Lung (tissue), 12 donors: ENCODE results near the gene SLC14A1. TPM values are rescaled to one million over a fixed set of nuclear protein-coding genes. Genes with fewer than 3 reads are reported as not detected.

Source experiments
- ATAC-seq: fragments of 200-7000 bp; cut with Tn5 transposase; one replicate; pipeline ENCODE4 v1.9.1; 2020; ENCODE audit warnings: moderate number of reproducible peaks; ENCODE audit not compliant: insufficient read depth, low FRiP score
- DNase-seq, 3 donors: peaks; one replicate each; pipeline ENCODE4 v3.0.0-alpha.2; 2013 to 2017
- H3K27ac ChIP-seq, 2 donors: one replicate each; pipeline ENCODE4 v1.5.1; 2013; ENCODE audit warnings: mild to moderate bottlenecking in 2 of 2, moderate library complexity in 2 of 2, control low read depth in 1 of 2, inconsistent platforms in 1 of 2, low read depth in 1 of 2, low read length in 1 of 2
- H3K27me3 ChIP-seq, 3 donors: one replicate each; pipeline ENCODE4 v1.5.1; 2013; ENCODE audit warnings: low read length in 2 of 3; ENCODE audit not compliant: control insufficient read depth in 3 of 3, insufficient read depth in 3 of 3
- H3K36me3 ChIP-seq, 4 donors: one replicate each; pipeline ENCODE4 v1.5.1; 2013; ENCODE audit warnings: low read length in 4 of 4, mild to moderate bottlenecking in 1 of 4, moderate library complexity in 1 of 4; ENCODE audit not compliant: control insufficient read depth in 4 of 4, insufficient read depth in 4 of 4
- H3K4me1 ChIP-seq, 5 donors: one replicate each; pipeline ENCODE4 v1.5.1; 2013; ENCODE audit warnings: low read length in 5 of 5, mild to moderate bottlenecking in 2 of 5, moderate library complexity in 1 of 5; ENCODE audit not compliant: control insufficient read depth in 5 of 5, insufficient read depth in 5 of 5
- H3K4me3 ChIP-seq: one replicate; pipeline ENCODE4 v1.5.1; 2013; ENCODE audit warnings: mild to moderate bottlenecking, control low read depth, moderate library complexity
- H3K9ac ChIP-seq, 2 donors: one replicate each; pipeline ENCODE4 v1.5.1; 2013; ENCODE audit warnings: low read length in 2 of 2, control low read depth in 1 of 2; ENCODE audit not compliant: insufficient read depth in 1 of 2
- H3K9me3 ChIP-seq, 4 donors: one replicate each; pipeline ENCODE4 v1.5.1; 2013; ENCODE audit warnings: low read length in 3 of 4, mild to moderate bottlenecking in 1 of 4, moderate library complexity in 1 of 4; ENCODE audit not compliant: control insufficient read depth in 4 of 4, insufficient read depth in 3 of 4
- WGBS, 2 donors: extraction: QIAGEN DNeasy Blood & Tissue Kit; methylation state at CpG; one replicate each; pipeline ENCODE4 v1.1.7; 2013; 5-methylcytosine and 5-hydroxymethylcytosine counted together
- polyA plus RNA-seq, 2 donors: library from polyadenylated mRNA; stranded (reverse); fragments of 200-250 nt; gene quantifications; one replicate each; pipeline ENCODE4 v1.2.1, GENCODE V29; 2013
- total RNA-seq, 2 donors: library from RNA; depleted of rRNA in 1 of 2; stranded (reverse); fragments of >200 nt in 1 of 2; gene quantifications; one replicate each; pipeline ENCODE4 v1.2.1, GENCODE V29; 2014 to 2021
- TF ChIP-seq, protein P1 (sequence below): IDR thresholded peaks from 2 replicates; pipeline ENCODE4 v1.5.1; 2012; ENCODE audit warnings: mild to moderate bottlenecking; ENCODE audit errors: control extremely low read depth, extremely low read depth
- donor health status: control.
- donor health status: control.
- donor health status: Bipolar disorder and iron deficiency.
- donor health status: healthy.
- donor health status: DM: yes; HTN: yes; CAD: no.

Gene SLC14A1
- total and polyA plus RNA-seq, 4 donors = 0.31 to 10.5 (median 1.0) TPM

GRCh38 chr18:45786941-45787340 is 63.0 kb downstream of the SLC14A1 start:
- no peak overlapping the region for H3K9ac ChIP-seq
- peaks cover 0 to 3% (median 2%) of the 10 kb centered on the region in 3 donors for H3K27me3 ChIP-seq
- 95 to 97% methylated on average over 3 of the region's 3 CpGs for WGBS, 2 donors
- ATAC-seq = no peak
- TF ChIP-seq, protein P1, sequence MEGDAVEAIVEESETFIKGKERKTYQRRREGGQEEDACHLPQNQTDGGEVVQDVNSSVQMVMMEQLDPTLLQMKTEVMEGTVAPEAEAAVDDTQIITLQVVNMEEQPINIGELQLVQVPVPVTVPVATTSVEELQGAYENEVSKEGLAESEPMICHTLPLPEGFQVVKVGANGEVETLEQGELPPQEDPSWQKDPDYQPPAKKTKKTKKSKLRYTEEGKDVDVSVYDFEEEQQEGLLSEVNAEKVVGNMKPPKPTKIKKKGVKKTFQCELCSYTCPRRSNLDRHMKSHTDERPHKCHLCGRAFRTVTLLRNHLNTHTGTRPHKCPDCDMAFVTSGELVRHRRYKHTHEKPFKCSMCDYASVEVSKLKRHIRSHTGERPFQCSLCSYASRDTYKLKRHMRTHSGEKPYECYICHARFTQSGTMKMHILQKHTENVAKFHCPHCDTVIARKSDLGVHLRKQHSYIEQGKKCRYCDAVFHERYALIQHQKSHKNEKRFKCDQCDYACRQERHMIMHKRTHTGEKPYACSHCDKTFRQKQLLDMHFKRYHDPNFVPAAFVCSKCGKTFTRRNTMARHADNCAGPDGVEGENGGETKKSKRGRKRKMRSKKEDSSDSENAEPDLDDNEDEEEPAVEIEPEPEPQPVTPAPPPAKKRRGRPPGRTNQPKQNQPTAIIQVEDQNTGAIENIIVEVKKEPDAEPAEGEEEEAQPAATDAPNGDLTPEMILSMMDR = no peak
- no peak for DNase-seq
- H3K4me1 ChIP-seq = peaks cover 0 to 5% (median 0%) of the 10 kb centered on the region in 5 donors
- no peaks in the 10 kb centered on the region for H3K36me3 ChIP-seq
- no peak overlapping the region for H3K27ac ChIP-seq
- no peak overlapping the region for H3K4me3 ChIP-seq
- H3K9me3 ChIP-seq = no peaks in the 10 kb centered on the region

DNA sequence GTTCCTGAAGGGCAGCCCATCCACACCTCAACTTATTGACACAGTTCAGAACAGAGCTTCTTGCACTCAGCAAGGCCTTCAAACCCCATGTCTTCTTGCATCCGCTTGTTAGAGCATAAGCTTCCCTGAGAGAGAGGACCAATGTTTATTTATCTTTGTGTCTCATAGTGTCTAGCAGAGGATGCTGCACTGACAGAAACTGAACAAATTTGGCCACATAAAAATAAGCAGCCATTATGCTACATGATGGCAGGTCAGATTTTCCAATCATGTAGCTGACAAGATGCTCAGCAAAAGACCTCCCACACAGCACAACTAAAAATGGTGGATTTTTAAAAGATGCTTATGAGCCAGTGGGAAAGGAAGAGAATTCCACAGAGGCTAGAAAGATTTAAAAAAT is 63.4 kb downstream of the SLC14A1 start:
- WGBS, 2 donors = 92 to 93% methylated on average over 1 of the region's 1 CpG
- Histone ChIP-seq H3K9ac (no peak overlapping the region), H3K4me1 (peaks cover 0 to 5% (median 0%) of the 10 kb centered on the region in 5 donors), H3K27ac (no peak overlapping the region), H3K4me3 (no peak overlapping the region), H3K9me3 (no peaks in the 10 kb centered on the region), H3K36me3 (no peaks in the 10 kb centered on the region), H3K27me3 (no peaks in the 10 kb centered on the region)
- no peak for DNase-seq
- no peak for ATAC-seq
- TF ChIP-seq, protein P1 = no peak

DNA sequence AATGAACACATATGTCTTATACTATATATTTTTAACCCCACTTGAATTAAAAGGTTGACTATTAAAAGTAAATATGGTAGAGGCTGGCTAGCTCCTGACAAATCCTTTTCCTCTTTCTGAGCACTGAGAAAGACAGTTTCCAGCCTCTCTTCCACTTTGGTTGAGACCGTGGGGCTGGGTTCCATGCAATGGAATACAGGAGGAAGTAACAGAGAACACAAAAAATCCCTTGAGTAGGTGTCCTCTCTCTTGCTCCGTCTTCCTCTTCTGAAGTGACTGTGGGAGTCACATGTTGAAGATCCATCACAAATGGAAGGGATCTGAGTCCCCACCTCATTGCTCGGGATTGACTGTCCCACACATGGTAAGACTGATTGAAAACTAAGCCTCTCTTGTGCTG is 64.9 kb downstream of the SLC14A1 start:
- H3K9ac ChIP-seq = no peak overlapping the region
- TF ChIP-seq, protein P1 = no peak
- H3K9me3 ChIP-seq = no peaks in the 10 kb centered on the region
- H3K4me1 ChIP-seq = peaks cover 0 to 5% (median 0%) of the 10 kb centered on the region in 5 donors
- no peak for DNase-seq
- ATAC-seq = no peak
- H3K36me3 ChIP-seq = no peaks in the 10 kb centered on the region
- H3K27ac ChIP-seq = no peak overlapping the region
- 79 to 86% methylated on average over 3 of the region's 3 CpGs for WGBS, 2 donors
- H3K4me3 ChIP-seq = no peak overlapping the region
- no peaks in the 10 kb centered on the region for H3K27me3 ChIP-seq
